ENCODE measurements around the gene S1PR5.

The S1PR5 gene

GRCh38 chr19:10517760-10518443 lies 655 bp upstream of the S1PR5 start:
- peaks cover 68% of the 10 kb centered on the region for H3K4me1 ChIP-seq
- H3K27ac ChIP-seq: peak overlapping the region; percentile 68; the same call in 1 of the 2 replicates
- peak overlapping the region; percentile 100 for H3K4me2 ChIP-seq
- peak overlapping the region; percentile 73 for H3K4me3 ChIP-seq
- TF ChIP-seq Cebpa-rat (IDR thresholded peaks at IDR 0.05): no peak
- peaks cover 13% of the 10 kb centered on the region for H3K36me3 ChIP-seq
- H3K27me3 ChIP-seq: no peaks in the 10 kb centered on the region
- no peaks in the 10 kb centered on the region for H3K9me3 ChIP-seq
- peak overlapping the region; percentile 81 for H3K9ac ChIP-seq
- H4K20me1 ChIP-seq: no peaks in the 10 kb centered on the region

GRCh38 chr19:10516671-10517286 lies 468 bp downstream of the S1PR5 start:
- peaks cover 13% of the 10 kb centered on the region for H3K36me3 ChIP-seq
- no peaks in the 10 kb centered on the region for H3K27me3 ChIP-seq
- H3K4me2 ChIP-seq: peak overlapping the region; percentile 100
- TF ChIP-seq Cebpa-rat (IDR thresholded peaks at IDR 0.05): no peak
- H3K4me1 ChIP-seq: peaks cover 79% of the 10 kb centered on the region
- no peaks in the 10 kb centered on the region for H3K9me3 ChIP-seq
- H4K20me1 ChIP-seq: no peaks in the 10 kb centered on the region
- peak overlapping the region; percentile 81 for H3K9ac ChIP-seq
- peak overlapping the region; percentile 68 for H3K27ac ChIP-seq
- H3K4me3 ChIP-seq: peak overlapping the region; percentile 73

- no peaks in the 10 kb centered on the region for H4K20me1 ChIP-seq
- H3K27me3 ChIP-seq: no peaks in the 10 kb centered on the region
- H3K4me2 ChIP-seq: peak overlapping the region; percentile 100
- no peak for TF ChIP-seq Cebpa-rat (IDR thresholded peaks at IDR 0.05)
- H3K36me3 ChIP-seq: peaks cover 13% of the 10 kb centered on the region
- H3K4me1 ChIP-seq: peaks cover 84% of the 10 kb centered on the region
- peak overlapping the region; percentile 73; the same call in 1 of the 2 replicates for H3K4me3 ChIP-seq
- no peak overlapping the region for H3K27ac ChIP-seq
- no peaks in the 10 kb centered on the region for H3K9me3 ChIP-seq
- peak overlapping the region; percentile 81; the same call in 1 of the 2 replicates for H3K9ac ChIP-seq
Measured at GRCh38 chr19:10516064-10516385, 1.2 kb downstream of the S1PR5 start.

- Histone ChIP-seq H3K9ac (no peak overlapping the region), H3K27me3 (no peaks in the 10 kb centered on the region), H4K20me1 (no peaks in the 10 kb centered on the region), H3K4me3 (no peak overlapping the region), H3K27ac (no peak overlapping the region), H3K4me2 (peak overlapping the region; percentile 100), H3K36me3 (peaks cover 13% of the 10 kb centered on the region), H3K9me3 (no peaks in the 10 kb centered on the region), H3K4me1 (peaks cover 91% of the 10 kb centered on the region)
- no peak for TF ChIP-seq Cebpa-rat (IDR thresholded peaks at IDR 0.05)
Measured at GRCh38 chr19:10514211-10515145, 2.8 kb downstream of the S1PR5 start.

GRCh38 chr19:10513223-10513622 lies 4.0 kb downstream of the S1PR5 start:
- no peak for TF ChIP-seq Cebpa-rat (IDR thresholded peaks at IDR 0.05)
- H3K36me3 ChIP-seq: peaks cover 13% of the 10 kb centered on the region
- H3K4me1 ChIP-seq: peaks cover 86% of the 10 kb centered on the region
- no peaks in the 10 kb centered on the region for H3K9me3 ChIP-seq
- no peak overlapping the region for H3K9ac ChIP-seq
- H3K4me2 ChIP-seq: no peak overlapping the region
- no peak overlapping the region for H3K4me3 ChIP-seq
- H3K27ac ChIP-seq: no peak overlapping the region
- no peaks in the 10 kb centered on the region for H3K27me3 ChIP-seq
- H4K20me1 ChIP-seq: no peaks in the 10 kb centered on the region

GRCh38 chr19:10510301-10510802 lies 6.9 kb downstream of the S1PR5 start:
- Histone ChIP-seq H3K4me2 (peak overlapping the region; percentile 65), H3K9me3 (no peaks in the 10 kb centered on the region), H3K27me3 (no peaks in the 10 kb centered on the region), H4K20me1 (no peaks in the 10 kb centered on the region), H3K4me3 (no peak overlapping the region), H3K36me3 (peaks cover 13% of the 10 kb centered on the region), H3K9ac (0 out of 2 replicates have a peak overlapping the region, but pooled peaks have one; percentile 3), H3K27ac (0 out of 2 replicates have a peak overlapping the region, but pooled peaks have one; percentile 16), H3K4me1 (peaks cover 57% of the 10 kb centered on the region)
- no peak for TF ChIP-seq Cebpa-rat (IDR thresholded peaks at IDR 0.05)

GRCh38 chr19:10508707-10509106 lies 8.5 kb downstream of the S1PR5 start:
- no peak overlapping the region for H3K9ac ChIP-seq
- H3K36me3 ChIP-seq: peaks cover 3% of the 10 kb centered on the region
- no peak overlapping the region for H3K4me3 ChIP-seq
- no peaks in the 10 kb centered on the region for H4K20me1 ChIP-seq
- H3K27me3 ChIP-seq: no peaks in the 10 kb centered on the region
- no peak for TF ChIP-seq Cebpa-rat (IDR thresholded peaks at IDR 0.05)
- peaks cover 51% of the 10 kb centered on the region for H3K4me1 ChIP-seq
- H3K27ac ChIP-seq: no peak overlapping the region
- no peaks in the 10 kb centered on the region for H3K9me3 ChIP-seq
- no peak overlapping the region for H3K4me2 ChIP-seq

GRCh38 chr19:10508036-10508435 lies 9.2 kb downstream of the S1PR5 start:
- Histone ChIP-seq H3K4me3 (no peak overlapping the region), H4K20me1 (no peaks in the 10 kb centered on the region), H3K27ac (no peak overlapping the region), H3K27me3 (no peaks in the 10 kb centered on the region), H3K36me3 (no peaks in the 10 kb centered on the region), H3K4me2 (no peak overlapping the region), H3K9ac (no peak overlapping the region), H3K4me1 (peaks cover 52% of the 10 kb centered on the region), H3K9me3 (no peaks in the 10 kb centered on the region)
- TF ChIP-seq Cebpa-rat (IDR thresholded peaks at IDR 0.05): no peak

GRCh38 chr19:10505583-10506229 lies 11.5 kb downstream of the S1PR5 start:
- Histone ChIP-seq H3K4me1 (peaks cover 42% of the 10 kb centered on the region), H4K20me1 (no peaks in the 10 kb centered on the region; the same call in 1 of the 2 replicates), H3K27me3 (no peaks in the 10 kb centered on the region), H3K27ac (no peak overlapping the region), H3K9me3 (no peaks in the 10 kb centered on the region), H3K4me3 (no peak overlapping the region), H3K9ac (no peak overlapping the region), H3K4me2 (no peak overlapping the region), H3K36me3 (no peaks in the 10 kb centered on the region)
- TF ChIP-seq Cebpa-rat (IDR thresholded peaks at IDR 0.05): no peak
